Middle frontal gyrus (tissue), 1 donor: ENCODE results near the gene ZCCHC2.

Source experiments
- DNase-seq: peaks from one replicate; pipeline ENCODE4 v3.0.0-alpha.2; 2015; ENCODE audit warnings: low spot score; ENCODE audit errors: extremely low spot score

Gene ZCCHC2

DNA sequence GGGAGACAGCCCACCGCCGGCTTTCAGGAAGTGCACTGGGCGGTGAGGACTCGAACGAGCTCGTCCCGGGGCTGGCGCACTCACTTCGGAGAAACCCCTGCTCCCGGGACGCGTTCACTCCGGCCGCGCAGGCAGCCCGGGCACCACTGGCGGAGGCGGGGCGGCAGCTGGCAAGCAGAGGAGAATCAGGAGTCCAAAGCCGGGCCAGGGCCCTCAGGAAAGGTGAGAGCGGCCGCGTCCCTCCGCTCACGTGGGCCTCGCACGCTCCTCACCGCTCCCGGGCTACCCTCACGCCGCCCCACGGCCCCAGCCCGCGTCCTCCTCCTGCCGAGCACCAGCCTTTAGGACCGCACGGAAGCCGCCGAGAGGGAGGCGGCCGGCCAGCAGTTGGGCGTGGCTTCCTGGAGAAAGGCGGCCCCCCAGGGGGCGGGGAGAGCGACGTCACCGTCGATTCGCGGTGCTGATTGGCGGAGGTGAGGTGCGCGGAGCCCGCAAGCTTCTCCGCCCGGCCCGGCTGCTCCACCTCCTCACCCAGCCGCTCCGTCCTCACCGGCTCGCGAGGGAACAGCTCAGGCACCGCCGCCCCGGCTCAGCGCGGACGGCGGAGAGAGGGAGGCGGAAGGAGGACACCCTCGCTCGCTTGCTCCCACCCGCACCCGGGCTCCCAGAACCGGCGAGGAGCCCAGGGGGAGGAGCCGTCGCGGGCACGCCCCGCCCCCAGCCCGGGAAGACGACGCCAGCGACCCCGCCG lies at the start of gene ZCCHC2:
Gene ZCCHC2, plus strand, starts transcription at position 522 of the 751 bp plus-strand sequence. CDS start 400 bp downstream, outside the sequence.
- DNase-seq, result peak; percentile 99

DNA sequence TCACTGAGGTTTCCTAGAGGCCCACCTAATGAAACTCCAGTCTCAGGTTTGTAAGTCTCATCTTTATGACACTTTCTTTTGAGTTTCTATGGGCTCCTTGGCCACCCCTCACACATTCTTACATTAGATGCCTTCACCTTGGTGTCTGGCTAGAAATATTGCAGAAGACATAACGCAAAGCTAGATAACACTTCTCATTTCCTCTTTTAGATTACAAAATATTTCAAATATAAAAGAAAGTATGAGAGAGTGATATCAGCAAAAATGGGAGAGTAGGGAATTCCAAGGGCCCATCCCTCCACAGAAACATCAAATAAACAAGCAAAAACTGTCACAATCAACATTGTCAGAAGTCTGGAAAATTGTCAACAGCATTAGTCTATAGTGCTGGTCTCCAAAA lies 43.3 kb upstream of the ZCCHC2 start:
- DNase-seq, result no peak

DNA sequence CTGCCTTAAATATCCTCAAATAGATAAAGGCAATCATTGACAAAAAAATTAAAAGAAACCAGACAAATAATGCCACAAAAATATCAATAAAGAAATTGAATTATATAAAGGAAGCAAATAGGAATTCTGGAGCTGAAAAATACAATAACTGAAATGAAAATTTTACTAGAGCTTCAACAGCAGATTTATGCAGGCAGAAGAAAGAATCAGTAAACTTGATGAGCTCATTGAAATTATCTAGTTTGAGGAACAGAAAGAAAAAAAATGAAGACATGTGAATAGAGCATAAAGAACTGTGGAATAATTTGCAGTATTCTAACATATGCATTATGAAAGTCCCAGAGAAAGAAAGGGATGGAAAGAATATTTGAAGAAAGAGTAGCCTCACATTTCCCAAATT lies 41.9 kb upstream of the ZCCHC2 start:
- DNase-seq, result no peak

DNA sequence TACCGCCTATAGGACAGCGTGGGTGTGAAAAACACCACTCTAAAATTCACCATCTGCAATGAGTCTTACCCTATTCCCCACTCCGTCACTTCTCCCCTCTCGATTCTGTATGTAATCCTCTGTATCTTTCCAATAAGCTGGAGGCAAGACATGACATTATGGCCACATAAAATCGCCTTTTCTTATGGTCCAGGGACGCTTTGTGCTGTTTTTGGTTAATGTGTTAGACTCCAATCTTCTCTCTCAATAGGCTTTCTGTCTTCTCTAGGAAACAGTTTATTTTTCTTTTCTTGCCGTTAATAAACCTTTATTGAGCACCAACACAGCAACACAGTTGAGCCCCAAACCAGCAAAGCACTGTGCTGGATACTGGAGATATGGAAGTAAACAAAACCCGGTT lies 37.9 kb upstream of the ZCCHC2 start:
- DNase-seq, result no peak

DNA sequence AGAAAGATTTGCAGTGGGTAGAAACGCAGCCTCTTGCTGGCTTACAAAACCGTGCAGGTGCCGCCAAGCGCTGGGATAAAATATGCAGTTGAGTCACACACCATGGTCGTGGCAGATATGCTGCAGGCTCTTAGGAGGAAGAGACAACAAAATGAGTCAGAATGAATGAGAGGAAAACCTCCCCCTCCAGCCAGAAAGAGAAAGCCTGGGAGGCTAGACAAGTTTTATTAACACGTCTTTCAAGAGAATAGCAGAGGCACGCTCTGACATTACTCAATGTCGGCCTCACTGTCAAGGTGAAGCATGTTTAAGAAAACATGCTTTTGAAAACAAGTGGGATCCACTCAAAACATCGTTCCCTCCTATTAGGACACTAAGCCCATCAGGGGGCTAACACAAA lies 37.1 kb upstream of the ZCCHC2 start:
- DNase-seq, result peak; percentile 18

DNA sequence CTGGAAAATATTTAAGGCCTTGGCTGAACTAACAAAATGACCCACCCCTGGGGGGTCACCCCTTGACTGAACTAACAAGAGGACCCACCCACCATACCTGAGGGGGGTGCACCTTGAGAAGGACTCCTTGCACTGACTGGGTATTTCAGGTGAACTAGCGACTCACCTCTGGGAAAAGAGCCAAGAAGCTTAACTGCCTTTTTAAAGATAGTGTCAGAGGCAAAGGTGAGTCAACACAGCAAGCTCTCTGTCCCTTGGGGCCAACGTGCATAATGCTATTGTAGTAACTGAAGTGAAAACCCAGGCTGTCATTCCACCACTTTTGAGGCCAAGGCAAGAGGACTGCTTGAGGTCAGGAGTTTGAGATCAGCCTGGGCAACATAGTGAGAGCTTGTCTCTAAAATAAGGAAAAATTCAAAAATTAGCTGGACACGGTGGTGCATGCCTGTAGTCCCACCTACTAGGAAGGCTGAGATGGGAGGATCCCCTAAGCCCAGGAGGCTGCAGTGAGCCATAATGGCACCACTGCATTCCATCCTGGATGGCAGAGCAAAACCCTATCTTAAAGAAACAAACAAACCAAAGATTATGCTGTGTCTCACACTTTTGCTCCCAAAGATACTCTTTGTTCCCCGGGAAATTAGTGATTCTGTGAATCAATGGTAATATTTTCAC lies 36.4 kb upstream of the ZCCHC2 start:
- no peak for DNase-seq

DNA sequence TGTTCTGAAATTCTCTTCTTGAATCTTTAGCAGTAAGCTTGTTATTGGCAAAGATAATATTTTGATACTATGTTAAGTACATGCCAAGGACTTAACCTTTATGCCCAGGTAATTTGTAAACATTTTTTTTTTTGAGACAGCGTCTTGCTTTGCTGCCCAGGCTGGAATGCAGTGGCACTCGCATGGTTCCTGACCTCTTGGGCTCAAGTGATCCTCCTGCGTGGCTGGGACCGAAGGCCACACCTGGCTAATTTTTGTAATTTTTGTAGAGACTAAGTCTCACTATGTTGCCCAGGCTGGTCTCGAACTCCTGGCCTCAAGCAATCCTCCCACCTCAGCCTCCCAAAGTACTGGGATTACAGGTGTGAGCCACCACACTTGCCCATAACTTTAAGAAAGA lies 35.7 kb upstream of the ZCCHC2 start:
- DNase-seq, result no peak

DNA sequence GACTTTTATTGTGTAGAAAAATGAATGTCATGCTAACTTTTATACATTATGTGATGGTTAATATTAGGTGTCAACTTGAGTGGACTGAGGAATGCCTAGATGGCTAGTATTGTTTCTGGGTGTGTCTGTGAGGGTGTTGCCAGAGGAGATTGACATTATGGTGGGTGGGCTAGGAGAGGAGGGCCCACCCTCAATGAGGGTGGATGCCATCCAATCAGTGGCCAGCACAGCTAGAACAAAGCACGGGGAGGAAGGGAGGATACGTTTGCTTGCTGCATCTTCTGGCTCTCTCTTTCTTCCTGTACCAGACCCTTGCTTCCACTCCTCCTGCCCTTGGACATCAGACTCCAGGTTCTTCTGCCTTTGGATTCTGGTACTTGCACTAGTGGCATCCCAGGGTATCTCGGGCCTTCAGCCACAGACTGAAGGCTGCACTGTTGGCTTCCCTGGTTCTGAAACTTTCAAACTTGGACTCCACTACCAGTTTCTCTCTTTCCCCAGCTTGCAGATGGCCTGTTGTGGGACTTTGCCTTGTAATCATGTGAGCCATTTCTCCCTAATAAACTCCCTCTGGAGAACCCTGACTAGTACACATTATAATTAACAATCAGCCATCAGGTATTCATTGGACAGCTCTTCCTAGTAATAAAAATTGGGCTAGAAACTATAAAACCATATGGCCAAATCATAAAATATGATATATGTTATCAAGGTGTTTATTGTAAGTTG lies 31.7 kb upstream of the ZCCHC2 start:
- DNase-seq, result no peak

DNA sequence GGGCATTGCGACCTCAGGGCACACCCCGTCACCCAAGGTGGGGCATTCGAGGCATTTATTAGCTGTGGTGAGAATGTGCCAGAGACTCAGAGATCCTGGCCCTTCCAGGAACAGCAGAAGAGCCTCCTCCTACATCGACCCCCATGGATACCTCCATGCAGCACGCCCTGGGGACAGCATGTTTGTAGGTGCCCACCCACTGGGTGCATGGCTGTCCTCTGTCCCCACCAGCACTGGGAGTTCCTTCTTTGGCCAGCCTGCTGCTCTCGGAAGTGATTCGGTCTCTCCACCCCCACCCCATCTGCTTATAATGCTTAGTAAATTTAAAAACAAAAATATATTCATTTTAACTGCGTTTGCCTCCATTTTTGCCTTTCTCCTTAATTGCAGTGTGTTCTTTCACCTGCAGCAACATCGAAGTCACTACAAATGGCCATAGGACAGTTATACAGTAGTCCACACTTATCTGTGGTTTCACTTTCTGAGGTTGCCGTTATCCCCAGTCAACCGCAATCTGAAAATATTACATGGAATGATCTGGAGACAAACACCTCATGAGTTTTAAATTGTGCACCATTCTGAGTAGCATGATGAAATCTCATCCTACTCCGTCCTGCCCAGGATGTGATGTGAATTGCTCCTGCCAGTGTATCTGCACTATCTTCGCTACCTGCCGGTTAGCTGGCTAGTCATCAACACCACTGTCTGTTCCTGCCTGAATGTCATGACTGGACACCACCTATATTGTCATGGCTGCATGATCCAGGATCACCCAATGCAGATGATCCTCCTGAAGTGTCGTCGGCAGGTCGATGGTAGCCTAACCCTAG lies 29.6 kb upstream of the ZCCHC2 start:
- no peak for DNase-seq

DNA sequence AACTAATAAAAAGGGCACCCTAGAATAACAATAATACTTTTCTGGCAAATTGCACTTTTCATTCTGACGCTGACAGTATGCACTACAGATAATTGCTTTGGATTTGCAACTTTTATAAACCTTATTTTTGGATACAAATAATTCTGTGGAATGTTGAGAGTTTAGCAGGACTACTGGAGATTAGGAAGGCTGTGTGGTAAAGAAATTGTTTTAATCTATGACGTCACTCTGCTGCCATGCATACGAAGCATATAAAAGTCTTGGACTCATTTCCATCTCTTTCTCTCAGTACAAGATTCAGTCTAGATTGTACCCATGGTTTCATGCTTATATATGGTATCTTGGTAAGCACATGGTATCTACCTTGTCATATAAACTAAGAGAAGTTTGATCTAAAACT lies 28.1 kb upstream of the ZCCHC2 start:
- DNase-seq, result no peak

DNA sequence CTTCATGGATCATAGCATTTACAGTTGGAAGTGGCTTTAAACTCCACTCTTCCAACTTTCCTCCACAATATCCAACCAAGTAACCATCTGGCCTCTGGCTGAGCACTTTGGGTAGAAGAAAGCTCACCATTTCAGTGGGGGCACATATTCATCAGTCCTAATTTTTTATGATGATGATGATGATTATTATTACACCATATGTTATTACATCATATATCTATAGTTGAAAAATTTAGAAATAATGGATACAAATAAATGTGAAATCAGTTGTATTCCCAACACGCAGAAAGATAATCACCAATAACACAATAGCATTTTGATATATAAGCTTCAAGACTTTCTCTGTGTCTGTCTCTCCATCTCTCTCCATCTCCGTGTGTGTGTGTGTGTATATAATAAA lies 26.6 kb upstream of the ZCCHC2 start:
- no peak for DNase-seq

DNA sequence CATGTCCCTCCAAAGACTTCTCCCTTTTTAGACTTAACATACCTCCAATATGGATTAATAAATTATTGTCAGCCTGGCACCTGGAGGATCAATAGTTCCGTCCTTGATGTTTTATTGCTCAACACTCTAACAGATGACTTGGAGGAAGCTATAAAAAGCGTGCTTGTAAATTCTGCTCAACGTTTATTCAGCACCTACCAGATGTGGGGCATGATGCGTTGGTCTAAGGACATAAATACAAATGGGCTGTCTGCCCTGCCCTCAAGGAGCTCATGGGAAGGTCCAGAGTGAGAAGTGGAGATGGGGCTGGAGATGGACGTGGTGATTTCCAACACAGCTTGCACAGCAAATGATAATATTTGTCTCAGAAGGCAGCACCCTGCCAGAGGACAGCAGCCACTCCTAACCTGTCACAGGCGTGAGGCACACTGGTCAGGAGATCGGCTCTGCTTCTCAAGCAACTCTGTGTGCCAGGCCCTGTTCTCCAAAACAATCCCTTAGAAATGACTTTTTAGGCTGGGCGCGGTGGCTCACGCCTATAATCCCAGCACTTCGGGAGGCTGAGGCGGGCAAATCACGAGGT lies 25.5 kb upstream of the ZCCHC2 start:
- no peak for DNase-seq

DNA sequence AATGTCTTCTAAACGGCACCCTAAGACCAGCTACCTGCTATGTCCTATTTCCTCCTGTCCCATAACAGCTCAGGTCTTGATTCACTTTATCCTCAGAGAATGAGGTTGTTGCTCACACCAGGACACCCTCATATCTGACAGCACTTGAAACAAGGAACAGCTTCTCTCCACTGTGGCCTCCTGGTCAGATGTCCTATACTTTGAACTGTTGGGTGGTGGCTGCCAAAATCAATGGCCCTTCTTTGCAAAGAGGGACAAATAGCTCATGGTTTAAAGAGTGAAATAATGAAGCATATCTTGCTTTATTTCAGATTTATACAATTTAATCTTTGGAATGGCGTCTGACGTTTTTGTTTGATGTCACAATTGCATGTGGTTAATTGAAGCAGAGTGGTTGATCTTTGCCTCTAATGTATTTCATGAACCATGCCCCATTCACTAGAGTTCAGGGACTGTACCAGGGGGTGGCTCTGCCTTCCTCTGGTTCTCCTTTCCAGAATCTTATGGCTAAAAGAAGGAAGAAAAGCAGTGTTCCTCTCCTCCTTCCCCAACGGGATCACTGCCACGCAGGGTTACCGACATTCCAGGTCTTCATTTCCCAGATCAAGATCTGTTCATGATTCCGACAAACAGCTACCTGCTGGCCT lies 24.1 kb upstream of the ZCCHC2 start:
- no peak for DNase-seq

DNA sequence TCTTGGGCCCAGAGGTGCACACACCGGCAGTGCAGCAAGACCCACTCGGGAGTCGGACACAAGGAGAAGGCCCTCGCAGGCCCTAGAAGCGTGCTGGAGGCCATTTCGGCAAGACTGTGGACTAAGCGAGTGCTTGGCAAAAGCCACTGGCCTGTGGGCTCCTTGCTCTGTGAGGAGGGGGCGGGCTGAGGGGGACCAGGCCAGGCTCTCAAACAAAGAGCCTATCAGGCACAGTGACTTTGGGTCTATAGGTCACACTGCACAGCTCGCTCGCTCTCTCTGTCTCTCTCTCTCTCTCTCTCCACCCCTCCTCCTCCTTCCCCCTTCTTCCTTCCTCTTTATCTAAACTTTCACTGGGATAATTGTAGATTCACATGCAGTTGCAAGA lies 23.6 kb upstream of the ZCCHC2 start:
- no peak for DNase-seq

DNA sequence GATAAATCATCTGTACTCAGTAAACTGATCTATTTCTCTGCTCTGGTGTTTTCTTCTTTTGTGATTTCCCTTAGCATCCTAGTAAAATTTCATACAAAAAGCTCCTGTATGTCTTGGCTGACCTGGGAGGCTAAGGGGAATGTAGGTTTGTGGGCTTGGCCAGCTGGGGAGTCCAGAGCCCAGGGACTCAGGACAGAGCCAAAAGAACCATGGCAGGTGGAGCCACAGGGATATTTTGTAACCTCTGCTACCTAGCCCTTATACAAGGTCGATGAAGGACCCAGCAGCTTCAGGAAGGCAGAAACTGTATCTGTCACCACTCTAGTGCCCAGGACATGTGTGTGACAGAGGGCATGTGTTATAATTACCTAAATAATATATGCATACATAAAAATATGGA lies 22.7 kb upstream of the ZCCHC2 start:
- no peak for DNase-seq

DNA sequence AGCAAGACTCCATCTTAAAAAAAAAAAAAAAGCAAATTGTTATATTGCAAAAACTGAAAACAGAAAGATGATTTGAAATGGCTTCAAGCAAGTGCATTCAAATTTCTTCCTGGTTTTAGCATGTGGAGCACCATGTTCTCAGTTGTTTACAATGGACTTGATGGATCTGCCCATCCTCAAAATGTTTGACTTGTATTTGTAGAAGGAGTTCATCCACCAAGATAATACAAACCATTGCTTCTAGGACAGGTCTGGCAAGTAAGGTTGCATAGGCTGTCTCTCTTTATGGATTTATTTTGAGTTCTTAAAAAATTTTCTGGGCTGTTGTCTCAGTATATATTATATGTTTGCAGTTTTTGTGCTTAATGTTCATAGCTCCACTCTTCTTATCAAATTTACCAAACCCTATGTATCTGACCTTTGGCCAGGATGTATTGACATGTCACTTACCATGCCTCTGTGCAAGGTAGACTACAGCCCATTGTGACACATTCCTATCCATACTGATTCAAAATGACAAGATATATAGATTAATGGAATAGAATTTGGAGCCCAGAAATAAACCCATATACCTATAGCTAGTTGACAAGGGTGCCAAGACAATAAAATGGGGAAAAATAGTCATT lies 21.7 kb upstream of the ZCCHC2 start:
- no peak for DNase-seq

DNA sequence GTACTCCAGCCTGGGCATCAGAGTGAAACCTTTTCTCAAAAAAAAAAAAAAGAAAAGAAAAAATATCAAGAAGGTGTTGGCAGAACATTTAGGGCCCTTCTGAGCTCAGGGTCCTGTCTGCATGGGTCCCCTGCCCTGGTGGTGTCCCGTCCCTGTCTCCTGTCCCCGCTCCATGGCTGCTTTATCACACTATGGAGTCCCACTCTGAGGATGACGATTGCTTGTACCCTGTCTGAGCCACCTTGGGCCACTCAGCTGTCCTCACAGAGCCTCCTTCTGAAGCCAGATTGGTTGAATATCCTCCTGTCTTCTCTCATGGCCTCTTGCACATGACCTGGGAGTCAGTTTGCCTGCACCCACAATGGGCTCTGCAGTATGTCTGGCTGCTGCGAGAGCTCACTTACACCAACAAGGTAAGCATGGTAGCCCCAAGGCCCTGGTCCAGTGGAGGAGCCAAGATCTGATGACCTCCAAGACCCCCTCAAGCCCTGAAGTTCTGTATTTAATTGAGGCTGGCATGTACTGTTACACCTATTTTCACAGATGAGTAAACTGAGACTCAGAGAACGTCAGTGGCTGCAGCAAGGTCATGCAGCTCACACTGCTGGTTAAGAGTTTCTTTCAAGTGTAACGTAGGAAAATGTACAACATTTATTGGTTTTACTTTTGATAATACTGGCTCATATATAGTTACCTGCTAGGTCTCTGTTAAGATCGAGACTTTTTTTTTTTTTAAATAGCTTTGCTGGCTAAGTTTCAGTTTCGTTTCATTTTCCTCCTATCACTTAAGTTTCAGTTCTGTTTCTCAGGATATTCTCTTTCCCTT lies 16.9 kb upstream of the ZCCHC2 start:
- no peak for DNase-seq

DNA sequence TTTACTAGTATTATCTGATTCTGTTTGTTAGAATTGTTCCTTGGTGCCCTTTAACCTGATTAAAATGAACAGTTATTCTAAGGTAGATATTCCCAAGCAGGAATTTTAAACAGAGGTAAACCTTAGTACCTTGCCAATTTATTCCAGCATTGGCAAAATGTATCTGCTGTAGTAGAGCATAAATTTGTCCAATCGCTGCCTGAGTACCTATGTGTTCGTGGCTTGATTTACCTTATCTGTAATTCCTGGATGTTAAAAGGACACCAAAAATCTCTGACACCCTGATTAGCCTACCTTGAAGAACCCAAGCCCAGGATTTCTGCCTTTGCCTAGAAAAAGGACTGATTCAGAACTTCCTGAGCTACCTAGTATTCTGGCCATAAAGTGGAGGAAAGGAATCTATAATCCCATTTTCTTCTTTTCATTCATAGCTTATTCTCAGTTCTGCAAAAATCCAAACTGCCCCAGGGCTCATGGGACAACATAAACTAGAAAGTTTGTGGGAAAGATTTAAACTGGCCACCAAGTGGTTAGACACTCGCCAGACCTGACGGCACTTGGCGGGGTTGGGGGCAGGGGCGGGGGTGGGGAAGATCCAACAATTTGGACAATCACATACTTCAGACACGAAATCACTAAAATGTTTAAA lies 16.2 kb upstream of the ZCCHC2 start:
- DNase-seq, result no peak

DNA sequence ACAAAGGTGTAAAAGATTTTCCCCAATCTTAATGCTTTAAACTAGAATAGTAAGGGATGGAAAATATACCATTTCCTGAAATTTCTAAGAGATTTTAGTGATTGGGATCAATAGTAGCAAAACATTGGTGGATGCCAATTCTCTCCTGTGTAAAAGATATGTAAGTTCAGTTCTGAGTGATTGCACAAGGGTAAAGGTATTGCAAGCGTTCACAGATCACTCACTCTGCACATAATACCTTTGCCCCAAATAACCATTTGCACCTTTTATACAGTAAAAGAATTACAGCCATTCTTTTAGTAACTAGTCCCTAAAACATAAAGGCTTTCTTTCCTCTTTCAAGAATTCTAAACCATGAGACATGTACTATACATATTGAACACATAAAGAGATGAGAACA lies 13.0 kb upstream of the ZCCHC2 start:
- DNase-seq, result no peak
